HepG2 (cell line): ENCODE data around the gene PIGA. TPM values are rescaled to one million over a fixed set of nuclear protein-coding genes. Genes with fewer than 3 reads are reported as not detected.
A peak's percentile ranks its signal among the peaks of the same experiment; 100 is the strongest.

Source experiments
- ATAC-seq: fragments of 200-7000 bp; cut with Tn5 transposase; 3 replicates; pipeline ENCODE4 v1.9.1; 2020; ENCODE audit warnings: mild to moderate bottlenecking, moderate library complexity
- Bru-seq: library from RNA; stranded (reverse); fragments of 400-500 nt; gene quantifications from one replicate; lab custom pipeline; 2021; lab: Mats Ljungman, UMichigan
- BruChase-seq, 2 experiments: library from RNA; stranded (reverse); fragments of 400-500 nt; gene quantifications; one replicate each; lab custom pipeline; 2021; lab: Mats Ljungman, UMichigan
- BruUV-seq: library from RNA; stranded (reverse); fragments of 400-500 nt; replicated peaks from 2 replicates; lab custom pipeline; 2021; lab: Mats Ljungman, UMichigan
- CTCF ChIA-PET: fragments of 300-600 bp; formaldehyde crosslinking; extraction: SDS; loops from one replicate; lab custom pipeline; 2021; ENCODE audit warnings: low total read pairs, inconsistent platforms, low intra/inter-chr PET ratio; lab: Yijun Ruan, JAX
- POLR2A ChIA-PET: fragments of 350-600 bp; sonication (Branson Sonifier 250); formaldehyde crosslinking; loops from one replicate; lab custom pipeline; 2020; ENCODE audit warnings: antibody characterized with exemption, inconsistent platforms; lab: Yijun Ruan, JAX
- DNase-seq: peaks from one replicate; pipeline ENCODE4 v3.0.0-alpha.2; 2015; ENCODE audit warnings: low spot score
- FAIRE-seq: peaks from 3 replicates; lab custom pipeline; 2011; peaks lifted over from hg19 to GRCh38; lab: Jason Lieb, UNC
- H2AFZ ChIP-seq: one replicate; pipeline ENCODE4 v1.6.1; 2011; ENCODE audit warnings: low read length, inconsistent platforms
- H3K27ac ChIP-seq: fragments of 300-600 bp; 3 replicates; pipeline ENCODE4 v1.8.0; 2011; ENCODE audit warnings: mixed run types, mild to moderate bottlenecking, mixed read lengths, low read length, inconsistent platforms; ENCODE audit not compliant: insufficient read depth; ENCODE audit errors: extremely low read length
- H3K27me3 ChIP-seq, 2 experiments: fragments of 200-600 bp in 1 of 2; 2 replicates in 1 of 2; 3 replicates in 1 of 2; pipeline versions ENCODE4 v1.6.0 to v1.8.0; 2011; ENCODE audit warnings: low read length in 2 of 2, mild to moderate bottlenecking in 2 of 2, moderate library complexity in 2 of 2, inconsistent platforms in 1 of 2; ENCODE audit not compliant: insufficient read depth in 2 of 2, control insufficient read depth in 1 of 2
- H3K36me3 ChIP-seq, 2 experiments: fragments of 200-600 bp in 1 of 2; replicated peaks in 1 of 2; 2 replicates in 1 of 2; 3 replicates in 1 of 2; pipeline versions ENCODE4 v1.5.1 to v1.8.0; 2011; ENCODE audit warnings: low read length in 2 of 2, inconsistent platforms in 1 of 2; ENCODE audit not compliant: insufficient read depth in 2 of 2, control insufficient read depth in 1 of 2
- H3K4me1 ChIP-seq: 2 replicates; pipeline ENCODE4 v1.5.1; 2012; ENCODE audit warnings: low read length, inconsistent platforms; ENCODE audit not compliant: insufficient read depth
- H3K4me2 ChIP-seq: 2 replicates; pipeline ENCODE4 v1.6.0; 2011; ENCODE audit warnings: low read depth, low read length, inconsistent platforms
- H3K4me3 ChIP-seq, 3 experiments: fragments of 200-600 bp in 1 of 3; sonication (generic), shearing (Covaris generic) in 1 of 3; replicated peaks in 1 of 3; 2 replicates each; pipeline ENCODE4 v1.5.1; 2011 to 2016; ENCODE audit warnings: low read length in 3 of 3, inconsistent platforms in 2 of 3, low read depth in 2 of 3, mild to moderate bottlenecking in 2 of 3, control low read depth in 1 of 3, mixed read lengths in 1 of 3; ENCODE audit not compliant: insufficient read depth in 1 of 3
- H3K79me2 ChIP-seq: one replicate; pipeline ENCODE4 v1.6.1; 2011; ENCODE audit warnings: low read length, inconsistent platforms; ENCODE audit not compliant: insufficient read depth
- H3K9ac ChIP-seq: 2 replicates; pipeline ENCODE4 v1.6.0; 2011; ENCODE audit warnings: mild to moderate bottlenecking, low read depth, low read length, inconsistent platforms; ENCODE audit not compliant: insufficient read depth
- H3K9me3 ChIP-seq: 2 replicates; pipeline ENCODE4 v1.5.1; 2012; ENCODE audit warnings: mild to moderate bottlenecking, low read length
- H4K20me1 ChIP-seq: 2 replicates; pipeline ENCODE4 v1.6.0; 2011; ENCODE audit warnings: inconsistent platforms, mild to moderate bottlenecking, low read length, moderate library complexity; ENCODE audit not compliant: insufficient read depth
- DMAP1 ChIP-seq: IDR thresholded peaks from 2 replicates; pipeline ENCODE4 v1.6.1; 2016
- YY1 ChIP-seq: IDR thresholded peaks from 2 replicates; pipeline ENCODE4 v1.6.1; 2011; ENCODE audit warnings: low read length, low read depth, moderate library complexity, mild to moderate bottlenecking; ENCODE audit not compliant: insufficient read depth, insufficient replicate concordance
- ZNF337 ChIP-seq: sonication (generic); formaldehyde crosslinking; IDR thresholded peaks from 2 replicates; pipeline ENCODE4 v1.5.1; 2020; ENCODE audit warnings: missing genetic modification reagents, low read depth, mild to moderate bottlenecking, borderline replicate concordance
- WGBS: methylation state at CpG from one replicate; pipeline ENCODE4 v1.1.6; 2017; ENCODE audit warnings: low lambda C conversion rate; 5-methylcytosine and 5-hydroxymethylcytosine counted together
- in situ Hi-C: cut with HindIII; loops from 2 replicates; pipeline ENCODE4 v1.10.0; 2017; ENCODE audit warnings: low pct_unique_long_range_greater_than_20kb; ENCODE audit not compliant: extremely low pct_ligation_motif_present
- intact Hi-C: fragments of 100-400 bp; cut with micrococcal nuclease; formaldehyde crosslinking; loops from one replicate; pipeline ENCODE4 v1.10.0; 2022; ENCODE audit not compliant: unreplicated experiment
- long read RNA-seq, 2 experiments: library from RNA in 1 of 2; library from polyadenylated mRNA in 1 of 2; stranded (forward) in 1 of 2; unstranded in 1 of 2; transcript quantifications; one replicate each; pipeline ENCODE4 v2.0.0, GENCODE V29; 2019 to 2022
- polyA minus RNA-seq, 3 experiments: library from RNA; depleted of rRNA, polyadenylated mRNA; stranded (reverse); fragments of >200 nt; gene quantifications; 2 replicates each; pipeline ENCODE4 v1.2.3, GENCODE V29; 2011; ENCODE audit warnings: low replicate concordance in 1 of 3
- polyA plus RNA-seq, 8 experiments: library from polyadenylated mRNA; depleted of rRNA in 3 of 8; stranded (reverse) in 7 of 8; unstranded in 1 of 8; fragments of >200 nt; fragmentation: Illumina TruSeq in 4 of 8; extraction: Trizol in 4 of 8; gene quantifications; 2 replicates each; pipeline versions ENCODE4 v1.2.1 to v1.2.3, GENCODE V29; 2011 to 2016; ENCODE audit warnings: low read depth in 4 of 8, missing spikeins in 1 of 8, mixed read lengths in 1 of 8; ENCODE audit not compliant: insufficient read depth in 1 of 8
- total RNA-seq, 5 experiments: library from RNA; depleted of rRNA; stranded (reverse); fragments of >200 nt; fragmentation: Illumina TruSeq; extraction: Trizol; gene quantifications; 2 replicates each; pipeline ENCODE4 v1.2.3, GENCODE V29; 2016; ENCODE audit warnings: low read depth in 1 of 5
- TF ChIP-seq, protein P1 (sequence below): sonication (generic); formaldehyde crosslinking; IDR thresholded peaks from 2 replicates; pipeline ENCODE4 v1.8.1; 2023; ENCODE audit warnings: mild to moderate bottlenecking, moderate library complexity, missing genetic modification reagents
- TF ChIP-seq, protein P2 (sequence below): IDR thresholded peaks from 2 replicates; pipeline ENCODE4 v1.6.1; 2012; ENCODE audit warnings: inconsistent platforms
- TF ChIP-seq, protein P3 (sequence below), 2 experiments: sonication (generic) in 1 of 2; formaldehyde crosslinking in 1 of 2; IDR thresholded peaks; 2 replicates each; pipeline versions ENCODE4 v1.6.1 to v1.9.0; 2014 to 2022; ENCODE audit warnings: antibody characterized with exemption in 1 of 2, borderline replicate concordance in 1 of 2, inconsistent platforms in 1 of 2, low read depth in 1 of 2, missing genetic modification reagents in 1 of 2

PIGA gene, protein sequence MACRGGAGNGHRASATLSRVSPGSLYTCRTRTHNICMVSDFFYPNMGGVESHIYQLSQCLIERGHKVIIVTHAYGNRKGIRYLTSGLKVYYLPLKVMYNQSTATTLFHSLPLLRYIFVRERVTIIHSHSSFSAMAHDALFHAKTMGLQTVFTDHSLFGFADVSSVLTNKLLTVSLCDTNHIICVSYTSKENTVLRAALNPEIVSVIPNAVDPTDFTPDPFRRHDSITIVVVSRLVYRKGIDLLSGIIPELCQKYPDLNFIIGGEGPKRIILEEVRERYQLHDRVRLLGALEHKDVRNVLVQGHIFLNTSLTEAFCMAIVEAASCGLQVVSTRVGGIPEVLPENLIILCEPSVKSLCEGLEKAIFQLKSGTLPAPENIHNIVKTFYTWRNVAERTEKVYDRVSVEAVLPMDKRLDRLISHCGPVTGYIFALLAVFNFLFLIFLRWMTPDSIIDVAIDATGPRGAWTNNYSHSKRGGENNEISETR
- 13.0 and 19.9 TPM in 2 replicates for total RNA-seq (2016; rRNA removed; fragmentation: Illumina TruSeq; extraction: Trizol)
- total RNA-seq (2016; cell fraction: cytosol; rRNA removed; fragmentation: Illumina TruSeq; extraction: Trizol; ENCODE audit: low read depth): 2.2 and 2.5 TPM in 2 replicates
- 13.9 and 16.6 TPM in 2 replicates for total RNA-seq (2016; cell fraction: insoluble cytoplasmic fraction; rRNA removed; fragmentation: Illumina TruSeq; extraction: Trizol)
- total RNA-seq (2016; cell fraction: membrane; rRNA removed; fragmentation: Illumina TruSeq; extraction: Trizol): 9.6 and 12.7 TPM in 2 replicates
- 17.7 and 21.1 TPM in 2 replicates for total RNA-seq (2016; cell fraction: nucleus; rRNA removed; fragmentation: Illumina TruSeq; extraction: Trizol)
- polyA plus RNA-seq (2011; rRNA removed): 4.4 and 6.0 TPM in 2 replicates
- polyA plus RNA-seq (2011; cell fraction: cytosol; rRNA removed): 2.1 and 2.7 TPM in 2 replicates
- polyA plus RNA-seq (2011; cell fraction: nucleus; rRNA removed): 6.5 and 7.0 TPM in 2 replicates
- polyA plus RNA-seq (2012): 4.1 and 6.2 TPM in 2 replicates
- 1.2 and 1.7 TPM in 2 replicates for polyA plus RNA-seq (2016; cell fraction: cytosol; fragmentation: Illumina TruSeq; extraction: Trizol; ENCODE audit: low read depth)
- 14.7 and 15.1 TPM in 2 replicates for polyA plus RNA-seq (2016; cell fraction: insoluble cytoplasmic fraction; fragmentation: Illumina TruSeq; extraction: Trizol; ENCODE audit: low read depth)
- 5.5 and 6.4 TPM in 2 replicates for polyA plus RNA-seq (2016; cell fraction: membrane; fragmentation: Illumina TruSeq; extraction: Trizol; ENCODE audit: low read depth)
- 21.5 and 24.4 TPM in 2 replicates for polyA plus RNA-seq (2016; cell fraction: nucleus; fragmentation: Illumina TruSeq; extraction: Trizol; ENCODE audit: insufficient read depth, low read depth)
- polyA minus RNA-seq (2011; rRNA and poly(A)+ RNA removed; ENCODE audit: low replicate concordance): 11.0 and 43.0 TPM in 2 replicates
- polyA minus RNA-seq (2011; cell fraction: cytosol; rRNA and poly(A)+ RNA removed): 4.2 and 4.8 TPM in 2 replicates
- polyA minus RNA-seq (2011; cell fraction: nucleus; rRNA and poly(A)+ RNA removed): 19.6 and 23.0 TPM in 2 replicates
- percentile 72 among the genes with signal in this experiment for Bru-seq, nascent RNA
- BruChase-seq, experiment 1, labeled RNA remaining after a 6-hour chase: percentile 76 among the genes with signal in this experiment
- percentile 76 among the genes with signal in this experiment for BruChase-seq, experiment 2, labeled RNA remaining after a 2-hour chase
- long read RNA-seq, experiment 1, partial matches to known transcripts: 0 of 4 reads
- long read RNA-seq, experiment 1, other reads (novel, unspliced or antisense): 1 of 4 reads
- long read RNA-seq, experiment 2, partial matches to known transcripts: 0 of 4 reads
- long read RNA-seq, experiment 2, other reads (novel, unspliced or antisense): 4 of 4 reads

DNA sequence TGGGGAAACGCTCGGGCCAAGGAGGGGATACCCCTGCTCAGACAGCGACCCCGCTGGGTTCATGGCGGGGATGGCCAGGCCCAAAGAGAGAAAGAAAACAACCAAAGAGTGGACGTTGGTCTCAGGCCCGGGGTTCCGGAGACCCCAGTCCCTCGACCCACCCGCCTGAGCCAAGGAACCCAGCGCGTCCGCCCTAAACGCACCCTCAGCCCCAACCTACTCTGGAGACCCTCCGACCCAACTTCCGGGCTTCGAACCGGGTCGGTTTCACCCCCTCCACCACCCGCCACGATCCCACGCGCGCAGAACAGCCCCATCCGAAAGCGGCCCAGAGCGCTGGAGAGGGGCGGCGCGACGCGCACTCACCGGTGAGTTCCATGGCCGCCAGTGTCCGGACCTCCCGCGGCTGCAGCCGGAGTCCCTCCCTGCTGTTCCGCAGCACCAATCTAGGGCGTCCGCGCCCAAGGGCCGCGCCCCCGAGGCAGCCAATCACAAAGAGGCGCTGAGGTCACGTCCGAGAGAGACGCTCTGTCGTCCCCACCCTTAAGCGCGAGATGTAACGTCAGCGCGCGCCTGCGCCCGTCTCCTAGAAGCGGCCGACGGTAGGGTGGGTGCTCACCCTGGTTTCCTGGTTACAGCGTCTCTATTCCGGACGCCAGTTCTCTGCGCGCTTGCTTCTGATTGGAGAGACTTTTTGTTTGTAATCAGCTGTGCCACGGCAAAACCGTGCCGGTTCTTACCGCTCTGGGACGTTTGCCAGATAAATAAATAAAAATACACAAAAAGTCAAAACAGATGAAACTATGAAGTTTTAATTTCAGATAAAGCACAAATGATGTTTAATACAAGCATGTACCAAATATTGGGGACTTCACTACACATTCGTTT is at the start of gene PIGA:
TSS of gene PIGA (minus strand) at position 389 of the 888 bp plus-strand sequence. CDS start 3,593 bp downstream, outside the sequence.
- H2AFZ ChIP-seq: peak within 1 kb of the TSS; percentile 42
- POLR2A ChIA-PET: no interaction called here
- TF ChIP-seq ZNF337 (CRISPR knock-in tag) (no peak), DMAP1 (CRISPR knock-in tag) (peak; percentile 54; the same call in 1 of the 2 replicates), YY1 (peak; percentile 88)
- TF ChIP-seq, protein P1, sequence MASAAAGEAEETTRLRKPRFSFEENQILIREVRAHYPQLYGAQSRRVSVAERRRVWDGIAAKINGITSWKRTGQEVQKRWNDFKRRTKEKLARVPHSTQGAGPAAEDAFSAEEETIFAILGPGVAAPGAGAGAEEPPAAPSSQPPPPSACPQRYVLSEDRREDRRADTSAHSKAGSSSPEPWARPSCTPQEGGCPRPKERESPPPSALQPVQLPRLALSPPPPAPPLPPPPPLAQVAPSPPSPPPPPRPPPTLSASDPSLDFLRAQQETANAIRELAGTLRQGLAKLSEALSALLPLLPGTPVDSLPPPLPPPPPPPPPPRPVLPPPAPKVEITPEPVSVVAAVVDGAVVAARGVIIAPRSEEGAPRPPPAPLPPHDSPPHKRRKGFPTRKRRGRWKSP (CRISPR knock-in tag): peak; percentile 50; the same call in 1 of the 2 replicates
- TF ChIP-seq, protein P2, sequence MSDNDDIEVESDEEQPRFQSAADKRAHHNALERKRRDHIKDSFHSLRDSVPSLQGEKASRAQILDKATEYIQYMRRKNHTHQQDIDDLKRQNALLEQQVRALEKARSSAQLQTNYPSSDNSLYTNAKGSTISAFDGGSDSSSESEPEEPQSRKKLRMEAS: peak; percentile 62
- TF ChIP-seq, protein P3, sequence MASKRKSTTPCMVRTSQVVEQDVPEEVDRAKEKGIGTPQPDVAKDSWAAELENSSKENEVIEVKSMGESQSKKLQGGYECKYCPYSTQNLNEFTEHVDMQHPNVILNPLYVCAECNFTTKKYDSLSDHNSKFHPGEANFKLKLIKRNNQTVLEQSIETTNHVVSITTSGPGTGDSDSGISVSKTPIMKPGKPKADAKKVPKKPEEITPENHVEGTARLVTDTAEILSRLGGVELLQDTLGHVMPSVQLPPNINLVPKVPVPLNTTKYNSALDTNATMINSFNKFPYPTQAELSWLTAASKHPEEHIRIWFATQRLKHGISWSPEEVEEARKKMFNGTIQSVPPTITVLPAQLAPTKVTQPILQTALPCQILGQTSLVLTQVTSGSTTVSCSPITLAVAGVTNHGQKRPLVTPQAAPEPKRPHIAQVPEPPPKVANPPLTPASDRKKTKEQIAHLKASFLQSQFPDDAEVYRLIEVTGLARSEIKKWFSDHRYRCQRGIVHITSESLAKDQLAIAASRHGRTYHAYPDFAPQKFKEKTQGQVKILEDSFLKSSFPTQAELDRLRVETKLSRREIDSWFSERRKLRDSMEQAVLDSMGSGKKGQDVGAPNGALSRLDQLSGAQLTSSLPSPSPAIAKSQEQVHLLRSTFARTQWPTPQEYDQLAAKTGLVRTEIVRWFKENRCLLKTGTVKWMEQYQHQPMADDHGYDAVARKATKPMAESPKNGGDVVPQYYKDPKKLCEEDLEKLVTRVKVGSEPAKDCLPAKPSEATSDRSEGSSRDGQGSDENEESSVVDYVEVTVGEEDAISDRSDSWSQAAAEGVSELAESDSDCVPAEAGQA (IDR thresholded peaks at IDR 0.05; ENCODE audit: low read depth): peak; percentile 84
- TF ChIP-seq, protein P3 (CRISPR knock-in tag; IDR thresholded peaks at IDR 0.05; ENCODE audit: borderline replicate concordance): no peak

More for the DNA sequence above, at the start of gene PIGA:
- no peaks in the 10 kb centered on the region for H3K9me3 ChIP-seq
- intact Hi-C loops: loop anchor here (2.0 kb wide), 1 partner anchor 67 kb away; no protein-coding TSS in a partner anchor
- H3K4me1 ChIP-seq: peaks cover 7% of the 10 kb centered on the region; the same call in 1 of the 2 replicates
- peak within 1 kb of the TSS; percentile 77 to 85 (median 80) for H3K4me3 ChIP-seq
- peak within 1 kb of the TSS; percentile 95 for H3K4me2 ChIP-seq
- H3K27ac ChIP-seq: peak within 1 kb of the TSS; percentile 72
- no TSS peak for BruUV-seq
- H3K27me3 ChIP-seq: no peaks in the 10 kb centered on the region; a peak in 1 of 5 replicates
- 0% methylated on average over 6 of the region's 72 CpGs for WGBS
- ATAC-seq (peak; percentile 100), FAIRE-seq (peak; percentile 96), DNase-seq (peak; percentile 90)
- CTCF ChIA-PET: no interaction called here
- peak within 1 kb of the TSS; percentile 77 for H3K9ac ChIP-seq
- in situ Hi-C loops: loop anchor here (25.0 kb wide), 1 partner anchor 352 kb away; no protein-coding TSS in a partner anchor
- H4K20me1 ChIP-seq: no peaks in the 10 kb centered on the region
- H3K79me2 ChIP-seq: peaks cover 11% of the 10 kb centered on the region
- H3K36me3 ChIP-seq: peaks cover 2 to 8% of the 10 kb centered on the region in 2 experiments; a peak in 3 of 5 replicates
